GM12878 (cell line): ENCODE results near the gene ZNRF3.

Experiments used
- CBX5 ChIP-seq: sonication (generic); IDR thresholded peaks from 2 replicates; pipeline ENCODE4 v1.6.1; 2016; ENCODE audit warnings: low read depth, moderate library complexity, mild to moderate bottlenecking, inconsistent platforms
- CHD4 ChIP-seq: fragments of 200-600 bp; sonication (generic); IDR thresholded peaks from 2 replicates; pipeline ENCODE4 v1.6.1; 2016; ENCODE audit warnings: mild to moderate bottlenecking
- HDAC2 ChIP-seq: fragments of 200-600 bp; sonication (generic); IDR thresholded peaks from 2 replicates; pipeline ENCODE4 v1.6.1; 2017
- NFYB ChIP-seq: IDR thresholded peaks from 2 replicates; pipeline ENCODE4 v1.6.1; 2011; ENCODE audit warnings: low read depth, mild to moderate bottlenecking, low read length, improper control_type of control experiment, moderate library complexity; ENCODE audit not compliant: insufficient read depth
- POLR2A ChIP-seq: IDR thresholded peaks from 2 replicates; pipeline ENCODE4 v1.6.1; 2011; ENCODE audit warnings: low read depth, mild to moderate bottlenecking, low read length
- POLR2AphosphoS5 ChIP-seq: IDR thresholded peaks from 2 replicates; pipeline ENCODE4 v1.6.1; 2011; ENCODE audit warnings: mild to moderate bottlenecking, low read length, inconsistent platforms
- SIN3A ChIP-seq: IDR thresholded peaks from 2 replicates; pipeline ENCODE4 v1.6.1; 2012; ENCODE audit warnings: low read depth, low read length, improper control_type of control experiment
- SIX5 ChIP-seq: IDR thresholded peaks from 2 replicates; pipeline ENCODE4 v1.6.1; 2011; ENCODE audit warnings: mild to moderate bottlenecking, low read depth, low read length, moderate library complexity; ENCODE audit not compliant: severe bottlenecking
- SMAD1 ChIP-seq: fragments of 450-650 bp; IDR thresholded peaks from 2 replicates; pipeline ENCODE4 v1.6.1; 2018; ENCODE audit warnings: mild to moderate bottlenecking, low read depth; ENCODE audit not compliant: partially characterized antibody
- TF ChIP-seq, protein P1 (sequence below), 3 experiments: IDR thresholded peaks in 2 of 3; conservative IDR thresholded peaks in 1 of 3; 2 replicates each; pipeline ENCODE4 v1.5.1; 2011; ENCODE audit warnings: low read depth in 3 of 3, low read length in 3 of 3, mild to moderate bottlenecking in 3 of 3, control low read depth in 2 of 3, moderate library complexity in 2 of 3, inconsistent platforms in 1 of 3, mixed read lengths in 1 of 3; ENCODE audit not compliant: control insufficient read depth in 2 of 3, insufficient read depth in 1 of 3; ENCODE audit errors: extremely low read depth in 1 of 3
- TF ChIP-seq, protein P2 (sequence below): IDR thresholded peaks from 2 replicates; pipeline ENCODE4 v1.6.1; 2012; ENCODE audit warnings: mild to moderate bottlenecking, low read depth, low read length

DNA sequence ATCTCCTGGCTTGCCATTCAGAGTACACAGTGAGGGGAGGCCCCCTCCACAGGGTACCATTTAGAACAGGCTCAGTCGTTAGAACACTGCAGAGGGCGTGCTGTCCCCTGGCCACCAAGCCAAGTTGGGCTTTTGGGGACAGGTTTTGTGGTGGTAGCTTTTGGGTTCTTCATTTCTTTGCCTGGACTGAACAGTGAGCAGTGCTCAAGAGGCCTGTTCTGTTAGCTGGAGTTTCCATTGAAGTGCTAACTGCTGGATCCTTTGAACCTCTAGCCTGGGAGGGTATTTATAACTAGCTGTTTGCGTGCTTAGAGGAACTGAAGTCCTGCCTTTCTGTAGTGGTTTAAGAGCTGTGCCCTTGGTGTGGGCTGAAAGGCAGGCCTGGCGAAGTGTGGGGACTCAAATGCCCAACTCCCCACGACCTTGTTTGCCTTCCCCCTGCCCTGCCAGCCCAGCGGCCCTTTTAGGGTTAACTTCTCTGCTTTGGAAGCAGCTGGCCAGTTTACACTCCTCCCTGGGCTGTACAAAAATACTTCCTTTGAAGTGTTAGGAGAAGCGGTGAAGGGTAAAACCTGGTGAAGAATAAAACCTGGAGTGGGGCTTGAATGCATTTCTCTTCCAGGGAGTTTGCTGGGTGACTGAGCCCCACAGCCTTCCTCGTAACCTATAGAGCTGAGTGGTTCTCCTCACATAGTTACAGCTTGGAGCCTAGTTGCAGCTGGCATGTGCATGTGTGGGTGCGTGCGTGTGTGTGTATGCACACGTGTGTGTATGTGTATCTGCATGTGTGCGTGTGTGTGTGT, 34.6 kb downstream of the ZNRF3 start:
- TF ChIP-seq POLR2A, result no peak
- no peak for TF ChIP-seq SIN3A
- TF ChIP-seq, protein P1, sequence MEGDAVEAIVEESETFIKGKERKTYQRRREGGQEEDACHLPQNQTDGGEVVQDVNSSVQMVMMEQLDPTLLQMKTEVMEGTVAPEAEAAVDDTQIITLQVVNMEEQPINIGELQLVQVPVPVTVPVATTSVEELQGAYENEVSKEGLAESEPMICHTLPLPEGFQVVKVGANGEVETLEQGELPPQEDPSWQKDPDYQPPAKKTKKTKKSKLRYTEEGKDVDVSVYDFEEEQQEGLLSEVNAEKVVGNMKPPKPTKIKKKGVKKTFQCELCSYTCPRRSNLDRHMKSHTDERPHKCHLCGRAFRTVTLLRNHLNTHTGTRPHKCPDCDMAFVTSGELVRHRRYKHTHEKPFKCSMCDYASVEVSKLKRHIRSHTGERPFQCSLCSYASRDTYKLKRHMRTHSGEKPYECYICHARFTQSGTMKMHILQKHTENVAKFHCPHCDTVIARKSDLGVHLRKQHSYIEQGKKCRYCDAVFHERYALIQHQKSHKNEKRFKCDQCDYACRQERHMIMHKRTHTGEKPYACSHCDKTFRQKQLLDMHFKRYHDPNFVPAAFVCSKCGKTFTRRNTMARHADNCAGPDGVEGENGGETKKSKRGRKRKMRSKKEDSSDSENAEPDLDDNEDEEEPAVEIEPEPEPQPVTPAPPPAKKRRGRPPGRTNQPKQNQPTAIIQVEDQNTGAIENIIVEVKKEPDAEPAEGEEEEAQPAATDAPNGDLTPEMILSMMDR (IDR thresholded peaks at IDR 0.05 in 2 of 3, conservative IDR thresholded peaks at IDR 0.05 in 1 of 3; ENCODE audit: control insufficient read depth in 2 of 3, extremely low read depth in 1 of 3, insufficient read depth in 1 of 3, low read depth in 3 of 3, low read length in 3 of 3), result no peak; a peak in 1 of 6 replicates
- no peak for TF ChIP-seq POLR2AphosphoS5
- no peak for TF ChIP-seq SMAD1
- no peak for TF ChIP-seq CHD4
- TF ChIP-seq, protein P2, sequence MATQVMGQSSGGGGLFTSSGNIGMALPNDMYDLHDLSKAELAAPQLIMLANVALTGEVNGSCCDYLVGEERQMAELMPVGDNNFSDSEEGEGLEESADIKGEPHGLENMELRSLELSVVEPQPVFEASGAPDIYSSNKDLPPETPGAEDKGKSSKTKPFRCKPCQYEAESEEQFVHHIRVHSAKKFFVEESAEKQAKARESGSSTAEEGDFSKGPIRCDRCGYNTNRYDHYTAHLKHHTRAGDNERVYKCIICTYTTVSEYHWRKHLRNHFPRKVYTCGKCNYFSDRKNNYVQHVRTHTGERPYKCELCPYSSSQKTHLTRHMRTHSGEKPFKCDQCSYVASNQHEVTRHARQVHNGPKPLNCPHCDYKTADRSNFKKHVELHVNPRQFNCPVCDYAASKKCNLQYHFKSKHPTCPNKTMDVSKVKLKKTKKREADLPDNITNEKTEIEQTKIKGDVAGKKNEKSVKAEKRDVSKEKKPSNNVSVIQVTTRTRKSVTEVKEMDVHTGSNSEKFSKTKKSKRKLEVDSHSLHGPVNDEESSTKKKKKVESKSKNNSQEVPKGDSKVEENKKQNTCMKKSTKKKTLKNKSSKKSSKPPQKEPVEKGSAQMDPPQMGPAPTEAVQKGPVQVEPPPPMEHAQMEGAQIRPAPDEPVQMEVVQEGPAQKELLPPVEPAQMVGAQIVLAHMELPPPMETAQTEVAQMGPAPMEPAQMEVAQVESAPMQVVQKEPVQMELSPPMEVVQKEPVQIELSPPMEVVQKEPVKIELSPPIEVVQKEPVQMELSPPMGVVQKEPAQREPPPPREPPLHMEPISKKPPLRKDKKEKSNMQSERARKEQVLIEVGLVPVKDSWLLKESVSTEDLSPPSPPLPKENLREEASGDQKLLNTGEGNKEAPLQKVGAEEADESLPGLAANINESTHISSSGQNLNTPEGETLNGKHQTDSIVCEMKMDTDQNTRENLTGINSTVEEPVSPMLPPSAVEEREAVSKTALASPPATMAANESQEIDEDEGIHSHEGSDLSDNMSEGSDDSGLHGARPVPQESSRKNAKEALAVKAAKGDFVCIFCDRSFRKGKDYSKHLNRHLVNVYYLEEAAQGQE, result no peak
- TF ChIP-seq HDAC2, result no peak
- TF ChIP-seq SIX5, result no peak
- TF ChIP-seq NFYB, result no peak
- TF ChIP-seq CBX5, result no peak
